Stimulated activated CD4-positive, alpha-beta T cell treated with anti-CD3 and anti-CD28 coated beads, Interleukin-2, amount 100 ng/mL, for 24 hours (primary cell): ENCODE measurements around the gene TRPC1.

Source experiments
- DNase-seq, 2 donors: peaks; one replicate each; pipeline ENCODE4 v3.0.0-alpha.2; 2020

Gene TRPC1

DNA sequence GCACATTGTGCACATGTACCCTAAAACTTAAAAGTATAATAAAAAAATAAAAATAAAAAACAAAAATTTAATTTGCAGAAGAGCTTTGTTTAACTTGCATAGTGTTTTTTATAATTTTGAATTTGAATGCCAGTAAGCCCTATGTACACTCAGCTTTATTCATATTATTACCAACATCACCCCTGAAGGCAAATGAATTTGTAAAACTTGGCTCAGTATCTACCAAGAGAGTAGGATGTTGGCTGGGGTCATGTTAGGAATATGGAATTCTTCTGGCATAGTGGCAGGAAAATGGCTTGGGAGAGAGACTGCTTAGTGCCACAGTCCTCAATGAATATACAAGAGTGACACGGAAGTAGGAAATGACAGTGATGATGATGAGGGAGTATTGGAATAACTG, 30.7 kb downstream of the TRPC1 start:
- no peak for DNase-seq

DNA sequence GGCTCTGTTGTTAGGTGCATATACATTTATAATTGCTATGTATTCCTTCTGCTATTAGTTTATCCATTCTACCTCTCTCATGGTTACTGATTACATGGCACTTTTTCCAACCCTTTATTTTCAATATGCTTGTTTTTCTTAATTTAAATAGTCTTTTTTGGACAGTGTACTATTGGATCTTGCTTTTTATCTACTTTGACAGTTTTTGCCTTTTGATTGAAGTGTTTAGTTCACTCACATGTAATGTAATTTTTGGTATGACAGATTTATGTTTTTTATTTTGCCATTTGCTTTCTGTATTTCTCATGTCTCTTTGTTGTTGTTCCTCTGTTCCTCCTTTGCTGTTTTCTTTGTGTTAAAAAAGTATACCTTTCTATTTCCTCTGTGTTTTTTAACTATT, 44.5 kb downstream of the TRPC1 start:
- no peak for DNase-seq

DNA sequence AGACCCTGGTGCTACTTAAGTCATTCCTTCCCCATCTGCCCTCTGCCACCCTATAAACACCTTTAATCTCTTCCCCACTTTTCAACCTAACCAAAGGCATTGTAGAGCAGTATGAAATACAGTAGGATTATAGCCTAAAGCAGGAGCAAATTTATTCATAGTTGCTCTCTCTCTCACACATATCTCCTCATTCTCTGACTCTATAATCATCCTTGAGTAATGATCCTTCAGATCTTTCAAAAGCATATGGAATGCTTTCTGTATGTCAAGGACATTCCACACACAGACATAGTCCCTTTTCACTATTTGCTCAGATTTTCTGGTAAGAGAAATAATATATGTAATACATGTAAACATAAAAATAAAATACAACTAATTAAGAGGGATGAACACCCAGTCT, 54.1 kb downstream of the TRPC1 start:
- no peak for DNase-seq

- no peak for DNase-seq
These were observed 54.7 kb downstream of the TRPC1 start for GRCh38 chr3:142778541-142778940.

DNA sequence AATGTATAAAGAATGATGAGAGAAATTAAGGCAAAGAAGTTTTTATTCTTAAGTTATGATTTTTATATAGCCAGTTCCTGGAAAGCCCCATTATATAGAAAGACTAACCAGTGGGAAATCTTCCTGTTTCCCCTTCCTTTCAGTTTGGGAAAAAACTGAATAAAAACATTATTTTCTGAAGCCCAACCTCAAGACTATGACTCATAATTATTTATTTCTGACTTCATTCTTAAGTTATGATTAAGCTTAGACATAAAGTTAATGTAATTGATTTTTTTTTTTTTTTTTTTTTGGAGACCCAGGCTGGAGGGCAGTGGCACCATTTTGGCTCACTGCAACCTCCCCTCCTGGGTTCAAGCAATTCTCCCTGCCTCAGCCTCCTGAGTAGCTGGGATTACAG, 55.8 kb downstream of the TRPC1 start:
- no peak for DNase-seq

DNA sequence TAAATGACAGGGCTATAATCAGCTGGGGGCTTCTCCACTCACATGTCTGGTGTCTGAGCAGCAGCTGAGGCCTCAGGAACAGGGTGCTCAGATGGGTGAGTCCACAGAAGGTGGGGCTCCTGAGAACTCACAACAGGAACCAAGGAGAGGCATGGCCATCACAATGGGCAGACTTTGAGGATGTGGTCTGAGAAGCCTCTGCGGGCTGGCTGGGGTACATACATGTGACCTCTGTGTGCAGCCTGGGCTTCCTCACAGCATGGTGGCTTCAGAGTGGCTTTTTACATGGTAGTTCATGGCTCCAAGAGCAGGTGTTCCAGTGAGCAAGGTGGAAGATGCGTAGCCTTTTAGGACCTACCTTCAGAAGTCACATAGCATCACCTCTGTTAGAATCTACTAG, 58.8 kb downstream of the TRPC1 start:
- DNase-seq, result no peak

DNA sequence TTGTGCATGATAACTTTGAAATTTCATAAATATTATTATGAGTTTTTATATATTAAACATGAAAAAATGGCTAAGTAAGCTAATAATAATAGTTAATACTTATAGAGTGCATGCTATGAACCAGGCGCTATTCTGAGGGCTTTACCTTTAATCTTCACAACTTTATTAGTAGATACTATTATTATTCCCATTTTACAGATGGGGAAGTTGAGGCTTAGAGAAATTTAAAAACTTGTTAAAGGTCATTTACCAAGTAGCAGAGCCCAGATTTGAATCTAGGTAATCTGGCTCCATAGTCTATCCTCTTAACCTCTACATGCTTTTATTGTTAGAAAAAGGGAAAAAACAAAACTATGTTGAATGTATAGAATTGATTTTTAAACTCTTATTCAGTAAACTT, 60.4 kb downstream of the TRPC1 start:
- DNase-seq, result no peak

- DNase-seq, result no peak
These were observed 62.2 kb downstream of the TRPC1 start for GRCh38 chr3:142785996-142786395.

GRCh38 chr3:142787719-142788118, 63.9 kb downstream of the TRPC1 start:
- DNase-seq, result no peak

- DNase-seq, result no peak
These were observed 70.7 kb downstream of the TRPC1 start for GRCh38 chr3:142794508-142794907.

DNA sequence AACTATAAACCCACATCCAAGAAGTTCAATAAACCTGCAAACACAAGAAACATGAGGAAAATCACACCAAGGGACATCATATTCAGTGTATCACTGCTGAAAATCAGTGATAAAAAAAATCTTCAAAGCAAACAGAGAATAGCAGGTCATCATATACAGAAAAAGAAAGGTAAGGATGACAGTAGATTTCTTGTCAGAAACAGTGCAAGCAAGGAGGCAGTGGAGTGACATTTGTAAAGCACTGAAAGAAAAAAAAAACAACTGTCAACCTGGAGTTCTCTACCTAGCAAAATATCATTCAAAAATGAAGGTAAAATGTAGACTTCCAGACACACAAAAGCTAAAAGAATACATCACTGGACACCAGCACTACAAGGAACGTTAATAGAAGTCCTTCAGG, 71.5 kb downstream of the TRPC1 start:
- no peak for DNase-seq

- DNase-seq, result no peak
These were observed 73.0 kb downstream of the TRPC1 start for GRCh38 chr3:142796823-142797222.

DNA sequence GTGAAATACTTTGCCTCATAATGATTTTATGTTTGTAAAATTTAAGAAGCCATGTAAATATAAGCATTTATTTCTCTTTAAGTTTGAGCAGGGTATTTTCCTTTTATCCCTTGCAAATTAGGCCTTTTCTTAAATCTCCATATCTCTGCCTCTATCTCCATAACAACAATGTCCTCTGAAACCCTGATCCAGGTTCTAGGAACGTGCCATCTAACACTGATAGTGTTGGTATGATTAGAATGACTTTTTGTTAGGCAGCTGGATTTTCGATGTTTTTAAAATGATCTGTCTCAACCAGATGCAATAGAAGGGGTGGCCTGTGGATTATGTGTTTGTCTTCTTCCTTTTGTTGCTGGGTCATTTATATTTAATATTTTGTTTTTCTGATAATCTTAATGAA, 77.9 kb downstream of the TRPC1 start:
- DNase-seq, result no peak

- no peak for DNase-seq
These were observed 79.1 kb downstream of the TRPC1 start for GRCh38 chr3:142802891-142803290.

GRCh38 chr3:142808103-142808917, 84.5 kb downstream of the TRPC1 start:
- DNase-seq, result no peak

- no peak for DNase-seq
These were observed 85.4 kb downstream of the TRPC1 start for GRCh38 chr3:142809259-142809658.

- no peak for DNase-seq
These were observed 92.0 kb downstream of the TRPC1 start for GRCh38 chr3:142815803-142816202.

DNA sequence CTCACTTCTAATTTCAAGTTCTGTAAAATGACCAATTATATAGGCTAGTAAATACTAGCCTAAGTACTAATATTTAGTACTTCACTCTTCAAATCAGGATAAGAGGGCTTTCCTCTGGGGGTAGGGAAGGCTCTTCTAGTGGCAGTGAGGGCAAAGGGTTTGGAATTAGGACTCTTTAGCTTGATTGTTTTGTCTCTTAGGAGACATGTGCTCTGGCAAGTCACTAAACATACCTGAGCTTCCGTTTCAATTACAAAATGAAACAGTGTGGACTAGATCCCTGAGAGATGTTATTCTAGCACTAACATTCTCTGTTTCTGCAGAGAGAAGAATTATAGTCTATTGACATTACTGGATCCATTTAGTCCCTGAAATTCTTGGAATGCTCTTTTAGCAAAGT, 93.5 kb downstream of the TRPC1 start:
- DNase-seq, result no peak

GRCh38 chr3:142817897-142818296, 94.1 kb downstream of the TRPC1 start:
- DNase-seq, result no peak

DNA sequence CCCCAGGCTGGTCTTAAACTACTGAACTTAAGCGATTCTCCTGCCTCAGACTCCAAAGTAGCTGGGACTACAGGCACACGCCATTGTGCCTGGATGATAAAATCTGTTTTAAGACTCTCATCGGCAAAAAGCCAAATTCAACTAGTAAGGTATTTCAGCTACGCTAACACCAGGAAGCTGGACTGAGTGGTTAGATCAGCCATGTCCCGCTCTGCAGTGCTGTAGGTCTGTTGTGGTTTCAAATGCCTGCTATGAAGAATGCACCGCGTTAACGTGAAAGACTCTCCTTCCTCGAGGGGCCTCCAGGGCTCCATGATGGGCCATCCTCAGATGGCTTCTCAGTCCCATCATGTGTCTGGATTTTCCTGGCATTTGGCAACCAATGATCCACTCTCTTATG, 94.8 kb downstream of the TRPC1 start:
- DNase-seq, result no peak

- no peak for DNase-seq
These were observed 95.3 kb downstream of the TRPC1 start for GRCh38 chr3:142819179-142819578.

GRCh38 chr3:142828703-142829305, 105.0 kb downstream of the TRPC1 start:
- peak; percentile 68 to 81 for DNase-seq

- DNase-seq, result no peak
These were observed 113.7 kb downstream of the TRPC1 start for GRCh38 chr3:142837526-142837925.

DNA sequence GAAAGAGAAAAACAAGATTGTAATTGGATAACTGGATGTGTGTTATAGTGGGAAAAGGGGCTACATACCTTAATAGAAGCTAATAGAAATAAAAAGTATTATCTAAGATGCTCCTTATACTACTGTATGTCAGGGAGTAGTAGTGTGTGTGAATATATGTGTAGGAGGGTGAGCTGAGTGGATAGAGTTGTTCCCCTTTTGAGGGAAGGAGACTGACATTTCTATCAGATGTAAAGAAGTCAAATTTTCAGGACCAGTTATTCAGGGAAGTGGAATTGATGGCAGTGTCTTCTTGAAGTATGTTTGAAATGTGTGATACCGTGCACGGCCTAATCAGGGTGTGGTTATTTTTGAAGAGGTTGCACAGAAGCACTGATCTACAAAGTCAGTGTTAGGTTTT, 116.0 kb downstream of the TRPC1 start:
- DNase-seq, result no peak
